ENCODE measurements around the gene MED1. TPM values are rescaled to one million over a fixed set of nuclear protein-coding genes. Genes with fewer than 3 reads are reported as not detected.

Gene MED1
- total RNA-seq, 2 experiments from 2014 or later, result 52.4 to 56.1 TPM

- H3K27ac Mint-ChIP-seq, result no peak overlapping the region
- no peak for DNase-seq
- peaks cover 32% of the 10 kb centered on the region for H3K4me1 Mint-ChIP-seq (ENCODE audit: low read depth)
- H3K4me3 Mint-ChIP-seq, result no peak overlapping the region
- peaks cover 33% of the 10 kb centered on the region for H3K36me3 Mint-ChIP-seq (ENCODE audit: low read depth)
- H3K9me3 Mint-ChIP-seq, result no peaks in the 10 kb centered on the region
- CTCF ChIA-PET, result interaction anchor here (0.6 kb wide), 1 partner anchor 122 kb away, joined by 3 read pairs; no protein-coding TSS in a partner anchor
- no peaks in the 10 kb centered on the region for H3K27me3 Mint-ChIP-seq (ENCODE audit: low read depth)
- intact Hi-C loops (cut with micrococcal nuclease), result loop anchor here (10.0 kb wide), 2 partner anchors 516 to 534 kb away; partner anchors contain the start of genes LASP1, LRRC3C and ORMDL3
Observed at GRCh38 chr17:39408360-39408759, 42.7 kb downstream of the MED1 start.

GRCh38 chr17:39406951-39407350 lies 44.1 kb downstream of the MED1 start:
- Mint-ChIP-seq H3K4me1 (ENCODE audit: low read depth) (peaks cover 41% of the 10 kb centered on the region), H3K4me3 (no peak overlapping the region), H3K27ac (no peak overlapping the region), H3K9me3 (no peaks in the 10 kb centered on the region), H3K27me3 (ENCODE audit: low read depth) (no peaks in the 10 kb centered on the region), H3K36me3 (ENCODE audit: low read depth) (peaks cover 34% of the 10 kb centered on the region)
- intact Hi-C loops (cut with micrococcal nuclease), result loop anchor here (10.0 kb wide), 2 partner anchors 518 to 532 kb away; partner anchors contain the start of genes LASP1, LRRC3C and ORMDL3
- CTCF ChIA-PET, result no interaction called here
- no peak for DNase-seq

GRCh38 chr17:39405436-39405835 lies 45.6 kb downstream of the MED1 start:
- H3K4me1 Mint-ChIP-seq (ENCODE audit: low read depth), result peaks cover 45% of the 10 kb centered on the region
- H3K36me3 Mint-ChIP-seq (ENCODE audit: low read depth), result peaks cover 31% of the 10 kb centered on the region
- H3K4me3 Mint-ChIP-seq, result no peak overlapping the region
- peak overlapping the region; percentile 95 for H3K27ac Mint-ChIP-seq
- CTCF ChIA-PET, result interaction anchor here (0.6 kb wide), 3 partner anchors 26 to 489 kb away, joined by 3 to 7 read pairs (median 5); no protein-coding TSS in a partner anchor
- no peaks in the 10 kb centered on the region for H3K27me3 Mint-ChIP-seq (ENCODE audit: low read depth)
- no peak for DNase-seq
- intact Hi-C loops (cut with micrococcal nuclease), result loop anchor here (10.0 kb wide), 2 partner anchors 519 to 531 kb away; partner anchors contain the start of genes LASP1, LRRC3C and ORMDL3
- no peaks in the 10 kb centered on the region for H3K9me3 Mint-ChIP-seq

- CTCF ChIA-PET, result interaction anchor here (0.6 kb wide), 4 partner anchors 25 to 488 kb away, joined by 3 to 7 read pairs (median 4); no protein-coding TSS in a partner anchor
- intact Hi-C loops (cut with micrococcal nuclease), result loop anchor here (1.0 to 10.0 kb wide), 7 partner anchors 47 to 693 kb away; partner anchors contain the start of genes LASP1, LRRC3C, MED1 and ORMDL3
Observed at GRCh38 chr17:39404542-39405378, 46.3 kb downstream of the MED1 start.

GRCh38 chr17:39402890-39403605 lies 48.0 kb downstream of the MED1 start:
- peaks cover 10% of the 10 kb centered on the region for H3K36me3 Mint-ChIP-seq (ENCODE audit: low read depth)
- H3K27me3 Mint-ChIP-seq (ENCODE audit: low read depth), result no peaks in the 10 kb centered on the region
- no peak for DNase-seq
- intact Hi-C loops (cut with micrococcal nuclease), result loop anchor here (1.0 to 10.0 kb wide), 8 partner anchors 58 to 702 kb away; partner anchors contain the start of genes CDK12, LASP1, LRRC3C and ORMDL3
- H3K27ac Mint-ChIP-seq, result peak overlapping the region; percentile 42
- peaks cover 58% of the 10 kb centered on the region for H3K4me1 Mint-ChIP-seq (ENCODE audit: low read depth)
- peak overlapping the region; percentile 91 for H3K4me3 Mint-ChIP-seq
- no peaks in the 10 kb centered on the region for H3K9me3 Mint-ChIP-seq
- CTCF ChIA-PET, result no interaction called here

More at GRCh38 chr17:39404542-39405378, 46.3 kb downstream of the MED1 start:
- Mint-ChIP-seq H3K36me3 (ENCODE audit: low read depth) (peaks cover 25% of the 10 kb centered on the region), H3K4me3 (no peak overlapping the region), H3K4me1 (ENCODE audit: low read depth) (peaks cover 52% of the 10 kb centered on the region), H3K27me3 (ENCODE audit: low read depth) (no peaks in the 10 kb centered on the region), H3K27ac (peak overlapping the region; percentile 95), H3K9me3 (no peaks in the 10 kb centered on the region)
- DNase-seq, result peak; percentile 56

DNA sequence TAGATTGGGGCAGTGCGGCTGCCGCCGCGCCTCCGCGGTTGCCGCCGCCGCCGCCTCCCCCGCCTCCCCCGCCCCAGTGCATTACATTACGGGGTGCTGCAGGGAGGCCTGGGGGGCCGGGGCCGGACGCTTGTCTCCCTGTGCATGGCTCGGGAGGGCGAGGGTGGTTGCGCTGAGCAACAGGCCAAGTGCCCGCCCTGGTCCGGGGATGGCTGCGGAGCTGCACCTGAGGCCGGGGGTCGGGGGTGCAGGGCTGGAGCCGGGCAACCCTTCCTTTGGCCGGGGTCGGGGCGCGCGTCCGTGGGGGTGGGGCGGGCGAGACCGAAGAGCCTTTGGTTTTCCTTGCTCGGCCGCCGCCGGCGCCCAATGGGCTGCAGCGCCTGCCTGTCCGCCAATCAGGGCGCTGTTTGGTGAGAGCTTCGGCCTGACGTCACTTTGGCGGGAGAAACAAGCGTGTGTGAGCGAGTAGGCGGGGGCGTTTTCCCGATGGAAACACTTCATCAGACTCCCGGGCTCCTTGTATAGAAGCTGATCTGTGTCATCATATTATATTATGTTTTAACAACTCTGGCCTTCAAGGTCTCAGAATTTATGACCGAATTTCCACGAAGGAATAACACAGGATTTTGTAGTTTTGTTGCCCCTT lies 48.7 kb downstream of the MED1 start:
- Mint-ChIP-seq H3K27ac (peak overlapping the region; percentile 90), H3K9me3 (no peaks in the 10 kb centered on the region), H3K4me3 (peak overlapping the region; percentile 91), H3K27me3 (ENCODE audit: low read depth) (no peaks in the 10 kb centered on the region), H3K36me3 (ENCODE audit: low read depth) (peaks cover 7% of the 10 kb centered on the region), H3K4me1 (ENCODE audit: low read depth) (peaks cover 60% of the 10 kb centered on the region)
- intact Hi-C loops (cut with micrococcal nuclease), result loop anchor here (1.0 to 10.0 kb wide), 8 partner anchors 59 to 702 kb away; partner anchors contain the start of genes CDK12, LASP1, LRRC3C and ORMDL3
- CTCF ChIA-PET, result no interaction called here
- peak; percentile 95 for DNase-seq

GRCh38 chr17:39401412-39402243 lies 49.4 kb downstream of the MED1 start, which contains the start of gene FBXL20:
TSS of gene FBXL20 (minus strand) at chr17:39401626. CDS start at chr17:39401402, 224 bp downstream.
- no peaks in the 10 kb centered on the region for H3K27me3 Mint-ChIP-seq (ENCODE audit: low read depth)
- intact Hi-C loops (cut with micrococcal nuclease), result loop anchor here (1.0 to 10.0 kb wide), 8 partner anchors 60 to 701 kb away; partner anchors contain the start of genes CDK12, LASP1, LRRC3C and ORMDL3
- DNase-seq, result peak; percentile 96

GRCh38 chr17:39400547-39401411 lies 50.3 kb downstream of the MED1 start:
- Mint-ChIP-seq H3K9me3 (no peaks in the 10 kb centered on the region), H3K4me3 (peak overlapping the region; percentile 91), H3K27me3 (ENCODE audit: low read depth) (no peaks in the 10 kb centered on the region), H3K36me3 (ENCODE audit: low read depth) (peaks cover 6% of the 10 kb centered on the region), H3K27ac (peak overlapping the region; percentile 60), H3K4me1 (ENCODE audit: low read depth) (peaks cover 55% of the 10 kb centered on the region)
- intact Hi-C loops (cut with micrococcal nuclease), result loop anchor here (5.0 to 10.0 kb wide), 6 partner anchors 352 to 697 kb away; partner anchors contain the start of genes LASP1, LRRC3C, ORMDL3 and ZPBP2
- peak; percentile 22 for DNase-seq
- CTCF ChIA-PET, result interaction anchor here (1.6 kb wide), 1 partner anchor 12 kb away, joined by 4 read pairs; no protein-coding TSS in a partner anchor

More at GRCh38 chr17:39401412-39402243, 49.4 kb downstream of the MED1 start, which contains the start of gene FBXL20:
- peak within 1 kb of the TSS; percentile 91 for H3K4me3 Mint-ChIP-seq
- peaks cover 6% of the 10 kb centered on the region for H3K36me3 Mint-ChIP-seq (ENCODE audit: low read depth)
- peak within 1 kb of the TSS; percentile 90 for H3K27ac Mint-ChIP-seq
- no peaks in the 10 kb centered on the region for H3K9me3 Mint-ChIP-seq
- CTCF ChIA-PET, result no interaction called here
- H3K4me1 Mint-ChIP-seq (ENCODE audit: low read depth), result peaks cover 61% of the 10 kb centered on the region

DNA sequence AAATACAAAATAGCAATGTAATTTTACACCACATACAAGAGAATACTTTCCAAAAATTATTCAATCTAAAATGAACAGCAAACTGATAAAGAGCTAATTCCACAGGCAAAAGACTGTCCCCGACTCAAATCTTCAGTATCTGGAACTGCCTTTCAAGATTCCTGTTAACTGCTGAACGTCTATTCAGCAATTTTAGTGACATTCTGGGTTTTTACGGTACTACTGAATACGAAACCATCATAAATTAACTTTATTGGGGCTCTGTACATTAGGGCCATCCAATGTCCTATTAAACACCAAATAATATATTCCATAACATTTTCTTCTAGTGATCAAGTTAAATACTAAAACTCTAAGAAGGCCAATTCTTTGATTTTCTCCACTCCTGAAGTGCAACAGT lies 51.3 kb downstream of the MED1 start:
- intact Hi-C loops (cut with micrococcal nuclease), result loop anchor here (5.0 to 10.0 kb wide), 6 partner anchors 353 to 698 kb away; partner anchors contain the start of genes LASP1, LRRC3C, ORMDL3 and ZPBP2
- Mint-ChIP-seq H3K4me1 (ENCODE audit: low read depth) (peaks cover 50% of the 10 kb centered on the region), H3K36me3 (ENCODE audit: low read depth) (peaks cover 4% of the 10 kb centered on the region), H3K27me3 (ENCODE audit: low read depth) (no peaks in the 10 kb centered on the region), H3K27ac (no peak overlapping the region), H3K4me3 (peak overlapping the region; percentile 91), H3K9me3 (no peaks in the 10 kb centered on the region)
- CTCF ChIA-PET, result interaction anchor here (1.1 to 1.6 kb wide), 2 partner anchors 11 to 62 kb away, joined by 3 to 4 read pairs; partner anchors contain the start of gene CDK12
- no peak for DNase-seq

DNA sequence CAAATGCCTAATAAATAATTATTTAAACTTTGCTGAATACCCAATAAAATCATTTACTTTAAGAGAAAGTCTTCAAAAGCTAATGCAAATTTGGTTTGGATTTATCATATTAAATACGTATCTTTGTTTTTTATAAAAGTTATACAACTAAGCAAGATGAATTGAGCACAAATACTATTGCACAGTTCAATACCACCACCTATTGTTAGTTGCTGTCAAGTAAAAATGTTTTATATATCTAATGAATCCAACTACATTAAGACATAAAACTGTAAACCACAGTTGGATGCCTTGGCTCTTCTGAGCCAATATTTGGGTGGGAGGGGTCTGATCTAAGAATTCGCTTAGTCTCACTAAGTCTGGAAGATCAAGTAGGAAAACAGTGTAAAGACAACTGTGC lies 57.3 kb downstream of the MED1 start:
- no peak for DNase-seq

More for the DNA sequence above, 57.3 kb downstream of the MED1 start:
- intact Hi-C loops (cut with micrococcal nuclease), result no loop called here
- CTCF ChIA-PET, result interaction anchor here (0.6 to 1.9 kb wide), 2 partner anchors 104 to 158 kb away, joined by 4 to 7 read pairs; no protein-coding TSS in a partner anchor
- no peak overlapping the region for H3K27ac Mint-ChIP-seq
- H3K4me3 Mint-ChIP-seq, result no peak overlapping the region
- H3K9me3 Mint-ChIP-seq, result no peaks in the 10 kb centered on the region
- H3K4me1 Mint-ChIP-seq (ENCODE audit: low read depth), result peaks cover 19% of the 10 kb centered on the region
- no peaks in the 10 kb centered on the region for H3K36me3 Mint-ChIP-seq (ENCODE audit: low read depth)
- H3K27me3 Mint-ChIP-seq (ENCODE audit: low read depth), result no peaks in the 10 kb centered on the region
